GM12875 (cell line): ENCODE results near the gene ZNF329.

Source experiments
- H3K4me3 ChIP-seq: one replicate; pipeline ENCODE4 v1.5.1; 2011; ENCODE audit warnings: low read depth, low read length, control low read depth
- TF ChIP-seq, protein P1 (sequence below): IDR thresholded peaks from 2 replicates; pipeline ENCODE4 v1.5.1; 2011; ENCODE audit warnings: low read depth, mild to moderate bottlenecking, control low read depth, inconsistent platforms, low read length, moderate library complexity, borderline replicate concordance; ENCODE audit not compliant: insufficient read depth

Gene ZNF329

DNA sequence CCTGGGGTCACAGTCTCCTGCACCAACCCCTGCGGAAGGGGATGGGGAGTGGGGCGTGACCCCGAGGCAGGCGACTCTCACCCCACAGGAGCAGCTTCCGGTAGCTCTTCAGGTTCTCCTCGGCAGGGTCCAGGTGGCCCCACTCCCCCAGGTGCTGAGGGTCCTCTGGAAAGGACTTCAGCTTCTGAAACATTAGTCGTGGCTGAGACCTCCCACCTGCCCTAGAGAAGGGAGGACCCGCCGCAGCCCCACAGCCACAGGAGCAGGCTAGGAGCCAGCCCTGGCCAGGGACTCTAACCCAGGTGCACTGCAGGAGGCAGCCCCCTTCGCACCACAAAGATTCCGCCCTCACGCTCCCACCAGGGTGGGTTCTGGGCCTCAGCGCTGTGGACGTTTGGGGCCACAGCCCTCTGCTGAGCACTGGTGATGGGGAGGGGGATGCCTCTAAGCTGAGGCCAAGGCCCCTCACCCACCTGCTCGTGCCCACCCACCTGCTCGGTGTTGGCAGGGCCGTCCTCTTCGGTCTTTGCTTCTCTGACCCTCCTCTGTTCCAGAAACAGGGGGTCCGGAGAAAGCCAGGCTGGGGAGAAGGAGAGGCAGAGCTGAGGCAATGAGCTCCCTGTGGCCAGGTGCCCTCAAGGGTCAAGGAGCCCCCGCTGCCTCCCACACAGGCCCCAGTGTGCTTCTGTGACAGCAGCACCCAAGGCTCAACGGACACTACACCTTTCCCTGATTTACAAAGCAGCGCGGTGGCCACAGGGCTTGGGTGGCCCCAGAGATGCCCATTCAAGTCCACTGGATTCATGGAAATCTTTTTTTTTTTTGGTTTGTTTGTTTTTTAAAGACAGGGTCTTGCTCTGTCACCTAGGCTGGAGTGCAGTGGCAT, 63.5 kb downstream of the ZNF329 start:
- TF ChIP-seq, protein P1, sequence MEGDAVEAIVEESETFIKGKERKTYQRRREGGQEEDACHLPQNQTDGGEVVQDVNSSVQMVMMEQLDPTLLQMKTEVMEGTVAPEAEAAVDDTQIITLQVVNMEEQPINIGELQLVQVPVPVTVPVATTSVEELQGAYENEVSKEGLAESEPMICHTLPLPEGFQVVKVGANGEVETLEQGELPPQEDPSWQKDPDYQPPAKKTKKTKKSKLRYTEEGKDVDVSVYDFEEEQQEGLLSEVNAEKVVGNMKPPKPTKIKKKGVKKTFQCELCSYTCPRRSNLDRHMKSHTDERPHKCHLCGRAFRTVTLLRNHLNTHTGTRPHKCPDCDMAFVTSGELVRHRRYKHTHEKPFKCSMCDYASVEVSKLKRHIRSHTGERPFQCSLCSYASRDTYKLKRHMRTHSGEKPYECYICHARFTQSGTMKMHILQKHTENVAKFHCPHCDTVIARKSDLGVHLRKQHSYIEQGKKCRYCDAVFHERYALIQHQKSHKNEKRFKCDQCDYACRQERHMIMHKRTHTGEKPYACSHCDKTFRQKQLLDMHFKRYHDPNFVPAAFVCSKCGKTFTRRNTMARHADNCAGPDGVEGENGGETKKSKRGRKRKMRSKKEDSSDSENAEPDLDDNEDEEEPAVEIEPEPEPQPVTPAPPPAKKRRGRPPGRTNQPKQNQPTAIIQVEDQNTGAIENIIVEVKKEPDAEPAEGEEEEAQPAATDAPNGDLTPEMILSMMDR, result no peak
- H3K4me3 ChIP-seq, result no peak overlapping the region

DNA sequence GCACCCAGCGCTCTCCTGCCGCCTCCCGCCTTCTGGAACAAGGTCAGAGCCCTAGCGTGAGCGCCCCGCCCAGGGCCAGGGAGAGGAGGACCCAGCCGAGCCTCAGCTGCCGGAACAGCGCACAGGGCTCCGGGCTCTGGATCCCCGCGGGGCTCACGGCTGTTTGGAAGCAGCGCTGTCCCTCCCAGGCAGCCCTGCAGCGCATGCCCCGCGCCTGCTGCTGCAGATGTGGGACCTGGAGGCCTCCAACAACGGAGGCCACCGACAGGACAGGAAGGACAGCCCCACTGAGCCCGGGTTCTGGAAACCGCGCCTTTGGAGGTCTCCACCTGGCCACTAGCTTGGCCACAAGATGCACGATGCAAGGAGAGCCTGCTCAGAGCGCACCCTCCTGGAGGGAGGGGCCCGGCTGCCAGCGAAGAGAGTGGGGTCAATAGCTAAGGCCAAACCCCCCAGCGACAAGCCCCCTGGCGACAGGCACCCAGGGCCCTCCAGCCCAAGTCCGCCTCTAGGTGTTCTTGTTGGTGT, 65.2 kb downstream of the ZNF329 start:
- TF ChIP-seq, protein P1, result no peak
- H3K4me3 ChIP-seq, result no peak overlapping the region

DNA sequence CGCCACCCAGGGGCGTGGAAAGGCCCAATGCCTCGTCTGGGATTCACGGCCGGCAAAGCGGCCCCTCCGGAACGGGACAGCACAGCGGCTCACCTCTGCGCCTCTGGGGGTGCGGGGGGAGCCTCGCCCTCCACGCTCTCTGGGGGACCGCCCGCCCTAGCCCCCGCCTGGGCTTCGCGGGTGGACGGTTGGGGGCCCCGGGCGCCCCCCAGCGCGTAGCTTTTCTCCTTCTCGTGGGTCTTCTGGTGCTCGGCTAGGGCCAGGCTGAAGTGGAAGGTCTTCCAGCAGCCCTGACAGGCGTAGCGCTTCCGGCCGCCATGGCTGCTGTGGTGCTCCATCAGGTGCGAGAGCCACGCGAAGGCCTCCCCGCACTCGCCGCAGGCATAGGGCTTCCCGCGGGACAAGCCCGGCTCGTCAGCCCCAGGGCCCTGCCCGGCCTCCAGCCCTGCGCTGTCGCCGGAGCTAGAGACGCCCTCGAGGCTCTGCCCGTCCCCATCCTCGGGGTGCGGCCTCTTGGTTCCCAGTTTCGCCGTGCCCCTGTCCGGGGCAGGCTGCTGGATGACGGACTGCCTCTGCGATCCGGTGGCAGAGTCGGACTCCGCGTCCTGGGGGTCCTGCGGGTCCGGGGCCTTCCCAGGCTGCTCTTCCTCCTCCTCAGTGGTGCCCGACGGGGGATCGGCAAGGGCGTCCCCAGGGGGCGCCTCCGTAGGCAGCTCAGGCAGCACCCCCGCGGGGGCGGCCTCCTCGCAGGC, 65.8 kb downstream of the ZNF329 start:
- TF ChIP-seq, protein P1, result no peak
- no peak overlapping the region for H3K4me3 ChIP-seq

DNA sequence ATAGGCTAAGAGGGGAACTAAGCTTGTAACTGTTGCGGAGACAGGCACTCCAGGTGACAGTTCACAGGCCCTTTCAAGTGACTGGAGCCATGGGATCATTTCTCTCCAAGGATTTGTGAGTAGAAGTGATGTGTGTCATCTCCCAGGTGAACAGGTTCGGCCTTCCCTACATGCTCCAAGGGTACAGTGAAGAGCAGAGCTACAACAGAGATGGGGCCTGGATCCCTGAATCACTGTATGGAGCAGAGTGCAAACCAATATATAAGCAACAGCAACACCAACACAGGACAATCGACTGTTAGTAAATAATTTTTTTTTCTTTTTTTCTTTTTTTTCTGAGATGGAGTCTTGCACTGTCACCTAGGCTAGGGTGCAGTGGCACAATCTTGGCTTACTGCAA, 67.6 kb downstream of the ZNF329 start:
- TF ChIP-seq, protein P1, result no peak
- no peak overlapping the region for H3K4me3 ChIP-seq

DNA sequence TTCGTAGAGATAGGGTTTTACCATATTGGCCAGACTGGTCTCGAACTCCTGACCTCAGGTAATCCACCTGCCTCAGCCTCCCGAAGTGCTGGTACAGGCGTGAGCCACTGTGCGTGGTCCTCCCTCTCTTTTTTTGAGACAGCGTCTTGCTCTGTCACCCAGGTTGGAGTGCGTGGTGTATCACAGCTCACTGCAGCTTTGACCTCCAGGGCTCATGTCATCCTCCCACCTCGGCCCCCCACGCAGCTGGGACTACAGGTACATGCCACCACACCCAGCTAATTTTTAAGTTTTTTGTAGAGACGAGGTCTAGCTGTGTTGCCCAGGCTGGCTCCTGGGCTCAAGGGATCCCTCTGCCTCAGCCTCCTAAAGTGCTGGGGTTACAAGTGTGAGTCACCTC, 70.8 kb downstream of the ZNF329 start:
- no peak overlapping the region for H3K4me3 ChIP-seq
- TF ChIP-seq, protein P1, result no peak
